Adrenal gland (tissue), 12 donors: ENCODE measurements around the gene PRRT1B. TPM values are rescaled to one million over a fixed set of nuclear protein-coding genes. Genes with fewer than 3 reads are reported as not detected.
"Not testable (repeated sequence)": the region's sequence is repeated elsewhere in the genome, so short reads cannot be mapped to it uniquely, and the experiment has no call there.

ENCODE experiments used
- DNase-seq, 7 donors: peaks; one replicate each; pipeline ENCODE4 v3.0.0-alpha.2; 2019 to 2020
- H3K27ac ChIP-seq, 5 donors: fragments of 200-600 bp; sonication (generic) in 4 of 5; 1 replicate in 3 of 5; 2 replicates in 2 of 5; pipeline versions ENCODE4 v1.5.1 to v1.8.0; 2016 to 2020; ENCODE audit warnings: mild to moderate bottlenecking in 1 of 5
- H3K27me3 ChIP-seq: fragments of 200-600 bp; 2 replicates; pipeline ENCODE4 v1.8.0; 2021
- H3K36me3 ChIP-seq, 2 donors: fragments of 200-600 bp; replicated peaks in 1 of 2; 1 replicate in 1 of 2; 2 replicates in 1 of 2; pipeline versions ENCODE4 v1.5.1 to v1.8.0; 2018 to 2022
- H3K4me1 ChIP-seq, 2 donors: fragments of 200-600 bp; replicated peaks in 1 of 2; 1 replicate in 1 of 2; 2 replicates in 1 of 2; pipeline versions ENCODE4 v1.5.1 to v1.8.0; 2018 to 2021
- H3K4me3 ChIP-seq, 4 donors: fragments of 200-600 bp; sonication (generic) in 3 of 4; one replicate each; pipeline ENCODE4 v1.5.1; 2016 to 2018
- H3K9me3 ChIP-seq, 3 donors: fragments of 200-600 bp; sonication (generic) in 1 of 3; replicated peaks in 1 of 3; 1 replicate in 2 of 3; 2 replicates in 1 of 3; pipeline versions ENCODE4 v1.5.1 to v1.8.0; 2016 to 2021
- POLR2A ChIP-seq, 2 donors: fragments of 450-650 bp; IDR thresholded peaks; one replicate each; pipeline ENCODE4 v1.6.1; 2017; ENCODE audit warnings: antibody characterized with exemption in 2 of 2, mild to moderate bottlenecking in 2 of 2, moderate library complexity in 1 of 2
- WGBS, 4 donors: extraction: QIAGEN DNeasy Blood & Tissue Kit in 2 of 4; methylation state at CpG; one replicate each; pipeline versions ENCODE4 v1.1.5 to v1.1.7; 2013 to 2017; 5-methylcytosine and 5-hydroxymethylcytosine counted together
- intact Hi-C, 2 donors: fragments of 100-400 bp; cut with DNase I; formaldehyde crosslinking; loops; one replicate each; pipeline versions ENCODE4 v1.14.1 to v1.15.0; 2022 to 2023
- polyA plus RNA-seq, 3 donors: library from polyadenylated mRNA; stranded (reverse); fragments of 200-250 nt in 2 of 3; fragments of 350-450 nt in 1 of 3; fragmentation: Illumina TruSeq in 1 of 3; extraction: RNeasy Lipid Tissue Mini Kit (QIAGEN cat#74804) in 1 of 3; gene quantifications; one replicate each; pipeline ENCODE4 v1.2.3, GENCODE V29; 2013 to 2014
- total RNA-seq, 9 donors: library from RNA; depleted of rRNA in 4 of 9; stranded (reverse); fragments of >200 nt in 4 of 9; fragments of 120-200 nt in 1 of 9; fragmentation: NEBNext Ultra II Directional in 1 of 9; extraction: Animal tissue kit (Norgen Biotek cat#: 25700) in 1 of 9; gene quantifications; one replicate each; pipeline versions ENCODE4 v1.1.0 to v1.2.4, GENCODE V29; 2013 to 2023
- TF ChIP-seq, protein P1 (sequence below), 6 experiments: fragments of 450-650 bp in 4 of 6; fragments of 200-600 bp in 2 of 6; sonication (generic) in 1 of 6; IDR thresholded peaks; 1 replicate in 5 of 6; 2 replicates in 1 of 6; pipeline versions ENCODE4 v1.5.1 to v1.8.0; 2016 to 2021; ENCODE audit warnings: antibody characterized with exemption in 6 of 6, mild to moderate bottlenecking in 2 of 6, moderate library complexity in 1 of 6
- donor health status: healthy with polysubstance abuse.
- donor health status: Bipolar disorder and iron deficiency.
- donor health status: DM: yes; HTN: yes; CAD: no.
- donor health status: DM: no; HTN: no; CAD: no.
- donor health status: DM: no; HTN: no; CAD: no.
- donor health status: DM: yes; HTN: yes; CAD: no.

The PRRT1B gene
- total and polyA plus RNA-seq, 12 donors: not detected

DNA sequence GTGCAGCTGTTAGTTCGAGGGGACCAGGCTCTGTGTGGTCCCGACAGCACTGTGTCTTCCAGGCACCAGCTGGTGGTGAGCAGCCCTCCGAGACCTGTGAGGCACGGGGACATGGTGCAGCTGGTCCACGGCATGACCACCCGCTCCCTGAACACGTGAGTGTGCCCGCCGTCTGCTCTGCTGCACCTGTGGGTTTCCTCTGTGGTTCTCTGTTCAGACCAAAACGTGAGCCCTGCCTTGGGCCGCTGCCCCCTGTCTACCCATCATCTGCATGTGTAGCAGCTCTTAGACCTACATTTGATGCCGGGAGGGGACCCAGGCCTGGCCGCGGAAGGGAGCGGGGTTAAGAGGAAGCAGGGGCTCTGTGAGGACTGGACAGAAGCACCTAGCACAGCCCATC, 32.1 kb upstream of the PRRT1B start:
- DNase-seq: no peak
- TF ChIP-seq, protein P1, sequence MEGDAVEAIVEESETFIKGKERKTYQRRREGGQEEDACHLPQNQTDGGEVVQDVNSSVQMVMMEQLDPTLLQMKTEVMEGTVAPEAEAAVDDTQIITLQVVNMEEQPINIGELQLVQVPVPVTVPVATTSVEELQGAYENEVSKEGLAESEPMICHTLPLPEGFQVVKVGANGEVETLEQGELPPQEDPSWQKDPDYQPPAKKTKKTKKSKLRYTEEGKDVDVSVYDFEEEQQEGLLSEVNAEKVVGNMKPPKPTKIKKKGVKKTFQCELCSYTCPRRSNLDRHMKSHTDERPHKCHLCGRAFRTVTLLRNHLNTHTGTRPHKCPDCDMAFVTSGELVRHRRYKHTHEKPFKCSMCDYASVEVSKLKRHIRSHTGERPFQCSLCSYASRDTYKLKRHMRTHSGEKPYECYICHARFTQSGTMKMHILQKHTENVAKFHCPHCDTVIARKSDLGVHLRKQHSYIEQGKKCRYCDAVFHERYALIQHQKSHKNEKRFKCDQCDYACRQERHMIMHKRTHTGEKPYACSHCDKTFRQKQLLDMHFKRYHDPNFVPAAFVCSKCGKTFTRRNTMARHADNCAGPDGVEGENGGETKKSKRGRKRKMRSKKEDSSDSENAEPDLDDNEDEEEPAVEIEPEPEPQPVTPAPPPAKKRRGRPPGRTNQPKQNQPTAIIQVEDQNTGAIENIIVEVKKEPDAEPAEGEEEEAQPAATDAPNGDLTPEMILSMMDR (IDR thresholded peaks at IDR 0.05): no peak
- Histone ChIP-seq H3K27me3 (no peaks in the 10 kb centered on the region), H3K27ac (no peak overlapping the region), H3K9me3 (no peaks in the 10 kb centered on the region), H3K36me3 (peaks cover 0 to 58% of the 10 kb centered on the region in 2 donors), H3K4me3 (no peak overlapping the region), H3K4me1 (no peaks in the 10 kb centered on the region)
- intact Hi-C loops: no loop called here
- 90 to 98% (median 94%) methylated on average over 7 to 15 of the region's 15 CpGs for WGBS, 4 donors

DNA sequence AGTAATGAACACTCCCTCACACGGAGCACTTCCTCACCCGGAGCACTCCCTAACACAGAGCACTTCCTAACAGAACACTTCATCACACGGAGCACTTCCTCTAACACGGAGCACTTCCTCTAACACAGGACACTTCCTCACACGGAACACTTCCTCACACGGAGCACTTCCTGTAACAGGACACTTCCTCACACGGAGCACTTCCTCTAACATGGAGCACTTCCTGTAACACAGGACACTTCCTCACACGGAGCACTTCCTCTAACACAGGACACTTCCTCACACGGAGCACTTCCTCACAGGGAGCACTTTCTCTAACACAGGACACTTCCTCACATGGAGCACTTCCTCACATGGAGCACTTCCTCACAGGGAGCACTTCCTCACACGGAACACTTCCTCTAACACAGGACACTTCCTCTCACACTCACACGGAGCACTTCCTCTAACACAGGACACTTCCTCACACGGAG, 29.7 kb upstream of the PRRT1B start:
- H3K9me3 ChIP-seq, intact Hi-C loops, H3K4me1 ChIP-seq, H3K27ac ChIP-seq, H3K27me3 ChIP-seq, DNase-seq, H3K4me3 ChIP-seq: not testable (repeated sequence)
- WGBS, 4 donors: 66 to 80% (median 70%) methylated on average over 7 to 12 of the region's 12 CpGs
- peaks cover 0 to 72% of the 10 kb centered on the region in 2 donors for H3K36me3 ChIP-seq

DNA sequence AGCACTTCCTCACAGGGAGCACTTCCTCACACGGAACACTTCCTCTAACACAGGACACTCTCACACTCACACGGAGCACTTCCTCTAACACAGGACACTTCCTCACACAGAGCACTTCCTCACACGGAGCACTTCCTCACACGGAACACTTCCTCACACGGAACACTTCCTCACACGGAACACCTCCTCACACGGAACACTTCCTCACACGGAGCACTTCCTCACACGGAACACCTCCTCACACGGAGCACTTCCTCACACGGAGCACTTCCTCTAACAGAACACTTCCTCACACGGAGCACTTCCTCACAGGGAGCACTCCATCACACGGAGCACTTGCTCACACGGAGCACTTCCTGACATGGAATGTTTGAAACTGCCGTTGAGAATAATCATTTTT, 29.2 kb upstream of the PRRT1B start:
- Histone ChIP-seq H3K4me3 (no peak overlapping the region), H3K4me1 (no peaks in the 10 kb centered on the region), H3K9me3 (no peaks in the 10 kb centered on the region), H3K36me3 (peaks cover 0 to 70% of the 10 kb centered on the region in 2 donors), H3K27ac (no peak overlapping the region), H3K27me3 (no peaks in the 10 kb centered on the region)
- intact Hi-C loops: no loop called here
- WGBS, 4 donors: 73 to 81% (median 76%) methylated on average over 13 to 15 of the region's 15 CpGs
- no peak for DNase-seq
- TF ChIP-seq, protein P1 (IDR thresholded peaks at IDR 0.05): no peak
- TF ChIP-seq POLR2A (IDR thresholded peaks at IDR 0.05): no peak

DNA sequence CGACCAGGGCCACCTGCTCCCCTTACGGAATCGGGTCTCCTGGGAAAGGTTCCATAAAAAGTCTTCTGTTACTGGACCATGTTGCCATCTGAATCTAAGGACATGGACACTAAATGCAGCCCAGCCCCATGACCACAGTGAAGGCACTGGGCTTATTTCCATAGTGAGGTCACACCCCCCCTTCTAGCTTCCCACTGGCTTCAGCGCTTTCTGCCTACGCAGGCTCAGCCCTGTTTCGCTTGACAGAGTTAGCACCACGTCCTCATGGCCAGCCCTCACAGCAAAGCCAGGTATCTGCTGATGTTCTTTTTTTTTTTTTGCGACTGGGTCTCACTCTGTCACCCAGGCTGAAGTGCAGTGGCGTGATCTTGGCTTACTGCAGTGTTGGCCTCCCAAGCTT, 28.4 kb upstream of the PRRT1B start:
- Histone ChIP-seq H3K9me3 (no peaks in the 10 kb centered on the region), H3K27me3 (no peaks in the 10 kb centered on the region), H3K4me3 (no peak overlapping the region), H3K36me3 (peaks cover 0 to 70% of the 10 kb centered on the region in 2 donors), H3K27ac (no peak overlapping the region), H3K4me1 (no peaks in the 10 kb centered on the region)
- intact Hi-C loops: no loop called here
- TF ChIP-seq POLR2A (IDR thresholded peaks at IDR 0.05): no peak
- TF ChIP-seq, protein P1 (IDR thresholded peaks at IDR 0.05): no peak
- no peak for DNase-seq
- 93 to 98% (median 95%) methylated on average over 8 to 9 of the region's 9 CpGs for WGBS, 4 donors

DNA sequence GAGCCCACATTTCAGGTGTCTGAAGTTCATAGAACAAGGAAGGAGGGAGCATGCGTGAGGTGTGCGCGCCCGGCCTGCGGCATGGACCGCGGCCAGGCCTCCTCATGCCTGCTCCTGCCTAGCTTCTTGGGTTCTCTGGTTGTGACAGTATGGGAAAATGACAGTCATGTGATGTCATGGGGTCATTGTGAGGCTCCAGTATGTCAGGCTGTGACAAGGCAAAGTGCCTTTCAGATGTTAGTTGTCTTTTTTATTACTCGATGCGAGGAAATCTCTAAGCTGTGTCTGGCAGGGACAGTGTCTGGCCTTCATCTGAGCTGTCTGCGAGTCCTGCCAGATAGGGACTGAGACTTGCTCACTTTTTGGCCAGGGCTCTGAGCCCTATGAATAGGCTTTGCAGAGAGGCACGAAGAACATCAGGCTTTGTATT, 27.5 kb upstream of the PRRT1B start:
- Histone ChIP-seq H3K4me1 (no peaks in the 10 kb centered on the region), H3K27ac (peak overlapping the region in 1 of 5 donors; percentile 0), H3K4me3 (no peak overlapping the region), H3K9me3 (no peaks in the 10 kb centered on the region), H3K36me3 (peaks cover 0 to 74% of the 10 kb centered on the region in 2 donors), H3K27me3 (no peaks in the 10 kb centered on the region)
- DNase-seq: peak in 5 of 7 donors; percentile 55 to 70 (median 62)
- TF ChIP-seq, protein P1 (IDR thresholded peaks at IDR 0.05): no peak
- no peak for TF ChIP-seq POLR2A (IDR thresholded peaks at IDR 0.05)
- intact Hi-C loops: no loop called here
- 60 to 94% (median 77%) methylated on average over 4 to 11 of the region's 11 CpGs for WGBS, 4 donors
